Osteocyte (in vitro differentiated cells): ENCODE results near the gene RNF34. TPM values are rescaled to one million over a fixed set of nuclear protein-coding genes. Genes with fewer than 3 reads are reported as not detected.
"Not testable (repeated sequence)": the region's sequence is repeated elsewhere in the genome, so short reads cannot be mapped to it uniquely, and the experiment has no call there.

Experiments
- DNase-seq: peaks from one replicate; pipeline ENCODE4 v3.0.0; 2021; ENCODE audit warnings: mixed read lengths; ENCODE audit not compliant: unreplicated experiment; ENCODE audit errors: extremely low spot score
- H3K27ac Mint-ChIP-seq: one replicate; pipeline ENCODE4 v1.8.0; 2021; ENCODE audit warnings: mild to moderate bottlenecking, mixed read lengths; ENCODE audit not compliant: unreplicated experiment
- H3K27me3 Mint-ChIP-seq: one replicate; pipeline ENCODE4 v1.8.0; 2021; ENCODE audit warnings: mixed read lengths; ENCODE audit not compliant: unreplicated experiment
- H3K36me3 Mint-ChIP-seq: one replicate; pipeline ENCODE4 v1.8.0; 2021; ENCODE audit warnings: mixed read lengths; ENCODE audit not compliant: unreplicated experiment
- H3K4me1 Mint-ChIP-seq: one replicate; pipeline ENCODE4 v1.8.0; 2021; ENCODE audit warnings: mixed read lengths; ENCODE audit not compliant: unreplicated experiment
- H3K4me3 Mint-ChIP-seq: one replicate; pipeline ENCODE4 v1.8.0; 2021; ENCODE audit warnings: mild to moderate bottlenecking, moderate library complexity, mixed read lengths; ENCODE audit not compliant: unreplicated experiment
- H3K9me3 Mint-ChIP-seq: one replicate; pipeline ENCODE4 v1.8.0; 2021; ENCODE audit warnings: mixed read lengths; ENCODE audit not compliant: unreplicated experiment
- total RNA-seq: library from RNA; stranded (reverse); gene quantifications from 2 replicates; pipeline ENCODE4 v1.2.1, GENCODE V29; 2021
- TF ChIP-seq, protein P1 (sequence below): fragments of 200-600 bp; sonication (generic); IDR thresholded peaks from 2 replicates; pipeline ENCODE4 v1.5.0; 2021; ENCODE audit warnings: antibody characterized with exemption, mild to moderate bottlenecking, moderate library complexity

Gene RNF34
- total RNA-seq, 1 donor from 2014 or later, result 39.5 TPM

DNA sequence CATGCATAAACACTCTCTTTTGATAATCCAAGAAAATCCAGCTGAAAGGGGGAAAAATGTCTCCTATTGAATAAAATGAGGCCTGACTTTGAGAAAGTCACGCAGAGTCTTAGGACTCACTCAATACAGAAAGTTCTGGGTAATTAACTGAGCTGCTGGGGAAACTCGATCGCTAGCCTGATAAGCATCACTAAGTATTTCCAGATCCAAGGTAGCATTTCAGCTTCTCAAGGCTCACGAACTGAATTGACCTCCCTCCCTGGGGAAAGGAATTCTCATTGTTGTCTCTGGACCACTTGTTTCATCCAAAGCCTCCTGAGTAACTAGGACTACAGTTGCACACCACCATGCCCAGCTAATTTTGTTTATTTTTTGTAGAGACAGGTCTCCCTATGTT lies 33.9 kb upstream of the RNF34 start:
- H3K4me3 Mint-ChIP-seq, result no peak overlapping the region
- H3K36me3 Mint-ChIP-seq, result no peaks in the 10 kb centered on the region
- no peaks in the 10 kb centered on the region for H3K27me3 Mint-ChIP-seq
- peak overlapping the region; percentile 67 for H3K27ac Mint-ChIP-seq
- H3K4me1 Mint-ChIP-seq, result peaks cover 26% of the 10 kb centered on the region
- no peak for DNase-seq
- H3K9me3 Mint-ChIP-seq, result no peaks in the 10 kb centered on the region
- TF ChIP-seq, protein P1, sequence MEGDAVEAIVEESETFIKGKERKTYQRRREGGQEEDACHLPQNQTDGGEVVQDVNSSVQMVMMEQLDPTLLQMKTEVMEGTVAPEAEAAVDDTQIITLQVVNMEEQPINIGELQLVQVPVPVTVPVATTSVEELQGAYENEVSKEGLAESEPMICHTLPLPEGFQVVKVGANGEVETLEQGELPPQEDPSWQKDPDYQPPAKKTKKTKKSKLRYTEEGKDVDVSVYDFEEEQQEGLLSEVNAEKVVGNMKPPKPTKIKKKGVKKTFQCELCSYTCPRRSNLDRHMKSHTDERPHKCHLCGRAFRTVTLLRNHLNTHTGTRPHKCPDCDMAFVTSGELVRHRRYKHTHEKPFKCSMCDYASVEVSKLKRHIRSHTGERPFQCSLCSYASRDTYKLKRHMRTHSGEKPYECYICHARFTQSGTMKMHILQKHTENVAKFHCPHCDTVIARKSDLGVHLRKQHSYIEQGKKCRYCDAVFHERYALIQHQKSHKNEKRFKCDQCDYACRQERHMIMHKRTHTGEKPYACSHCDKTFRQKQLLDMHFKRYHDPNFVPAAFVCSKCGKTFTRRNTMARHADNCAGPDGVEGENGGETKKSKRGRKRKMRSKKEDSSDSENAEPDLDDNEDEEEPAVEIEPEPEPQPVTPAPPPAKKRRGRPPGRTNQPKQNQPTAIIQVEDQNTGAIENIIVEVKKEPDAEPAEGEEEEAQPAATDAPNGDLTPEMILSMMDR, result no peak

DNA sequence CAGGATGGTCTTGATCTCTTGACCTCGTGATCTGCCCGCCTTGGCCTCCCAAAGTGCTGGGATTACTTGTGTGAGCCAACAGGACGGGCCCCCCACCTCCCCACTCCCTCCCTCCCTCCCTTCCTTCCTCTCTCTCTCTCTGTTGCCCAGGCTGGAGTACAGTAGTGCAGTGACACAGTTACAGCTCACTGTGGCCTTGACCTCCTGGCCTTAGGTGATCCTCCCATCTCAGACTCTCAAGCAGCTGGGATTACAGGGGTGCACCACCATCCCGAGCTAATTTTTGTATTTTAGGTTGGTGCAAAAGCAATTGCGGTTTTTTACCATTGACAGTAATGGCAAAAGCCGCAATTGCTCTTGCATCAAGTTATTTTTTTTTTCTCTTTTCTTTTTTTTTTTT lies 28.5 kb upstream of the RNF34 start:
- H3K36me3 Mint-ChIP-seq, result no peaks in the 10 kb centered on the region
- DNase-seq, result no peak
- no peaks in the 10 kb centered on the region for H3K9me3 Mint-ChIP-seq
- TF ChIP-seq, protein P1, result no peak
- no peaks in the 10 kb centered on the region for H3K27me3 Mint-ChIP-seq
- no peaks in the 10 kb centered on the region for H3K4me1 Mint-ChIP-seq
- H3K4me3 Mint-ChIP-seq, result no peak overlapping the region
- H3K27ac Mint-ChIP-seq, result no peak overlapping the region

DNA sequence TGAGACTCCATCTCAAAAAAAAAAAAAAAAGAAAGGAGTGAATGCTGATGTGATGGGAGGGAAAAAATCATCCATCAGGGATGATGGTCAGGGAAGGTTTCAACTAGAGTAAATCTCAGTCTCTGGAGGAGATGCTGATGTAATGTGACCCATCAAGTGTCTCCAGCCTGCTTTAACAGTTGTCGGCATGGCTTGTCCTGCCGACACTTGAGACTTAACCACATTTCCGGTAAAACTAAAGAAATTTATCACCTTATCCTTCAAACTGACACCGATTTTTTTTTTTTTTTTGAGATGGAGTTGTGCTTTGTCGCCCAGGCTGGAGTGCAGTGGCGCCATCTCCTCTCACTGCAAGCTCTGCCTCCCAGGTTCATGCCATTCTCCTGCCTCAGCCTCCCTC lies 26.2 kb upstream of the RNF34 start:
- Mint-ChIP-seq H3K9me3 (no peaks in the 10 kb centered on the region), H3K27ac (no peak overlapping the region), H3K4me3 (no peak overlapping the region), H3K27me3 (peaks cover 10% of the 10 kb centered on the region), H3K4me1 (no peaks in the 10 kb centered on the region), H3K36me3 (no peaks in the 10 kb centered on the region)
- DNase-seq, result no peak
- TF ChIP-seq, protein P1, result no peak

DNA sequence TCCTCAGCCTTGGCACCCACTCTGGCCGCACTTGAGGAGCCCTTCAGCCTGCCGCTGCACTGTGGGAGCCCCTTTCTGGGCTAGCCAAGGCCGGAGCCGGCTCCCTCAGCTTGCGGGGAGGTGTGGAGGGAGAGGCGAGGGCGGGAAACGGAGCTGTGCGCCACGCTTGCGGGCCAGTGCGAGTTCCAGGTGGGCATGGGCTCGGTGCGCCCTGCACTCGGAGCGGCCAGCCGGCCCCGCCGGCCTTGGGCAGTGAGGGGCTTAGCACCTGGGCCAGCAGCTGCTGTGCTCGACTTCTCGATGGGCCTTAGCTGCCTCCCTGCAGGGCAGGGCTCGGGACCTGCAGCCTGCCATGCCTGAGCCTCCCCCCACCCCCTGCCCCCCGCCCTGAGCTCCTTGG lies 25.6 kb upstream of the RNF34 start:
- not testable (repeated sequence) for DNase-seq, H3K4me3 Mint-ChIP-seq, H3K36me3 Mint-ChIP-seq, H3K4me1 Mint-ChIP-seq, H3K27me3 Mint-ChIP-seq, H3K27ac Mint-ChIP-seq, H3K9me3 Mint-ChIP-seq

DNA sequence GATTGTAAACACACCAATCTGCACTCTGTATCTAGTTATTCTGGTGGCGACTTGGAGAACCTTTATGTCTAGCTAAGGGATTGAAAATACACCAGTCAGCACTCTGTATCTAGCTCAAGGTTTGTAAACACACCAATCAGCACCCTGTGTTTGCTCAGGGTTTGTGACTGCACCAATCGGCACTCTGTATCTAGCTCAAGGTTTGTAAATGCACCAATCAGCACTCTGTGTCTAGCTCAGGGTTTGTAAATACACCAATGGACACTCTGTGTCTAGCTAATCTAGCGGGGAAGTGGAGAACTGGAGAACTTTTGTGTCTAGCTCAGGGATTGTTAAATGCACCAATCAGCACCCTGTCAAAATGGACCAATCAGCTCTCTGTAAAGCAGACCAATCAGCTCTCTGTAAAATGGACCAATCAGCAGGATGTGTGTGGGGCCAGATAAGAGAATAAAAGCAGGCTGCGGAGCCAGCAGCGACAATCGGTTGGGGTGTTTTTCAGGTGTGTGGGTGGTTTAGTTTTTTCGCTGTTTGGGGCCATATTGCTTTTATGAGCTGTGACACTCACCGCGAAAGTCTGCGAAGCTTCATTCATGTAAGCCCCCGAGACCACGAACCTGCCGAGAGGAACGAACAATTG lies 24.9 kb upstream of the RNF34 start:
- not testable (repeated sequence) for DNase-seq, H3K27ac Mint-ChIP-seq, H3K4me3 Mint-ChIP-seq, H3K4me1 Mint-ChIP-seq, H3K27me3 Mint-ChIP-seq, H3K36me3 Mint-ChIP-seq, H3K9me3 Mint-ChIP-seq

DNA sequence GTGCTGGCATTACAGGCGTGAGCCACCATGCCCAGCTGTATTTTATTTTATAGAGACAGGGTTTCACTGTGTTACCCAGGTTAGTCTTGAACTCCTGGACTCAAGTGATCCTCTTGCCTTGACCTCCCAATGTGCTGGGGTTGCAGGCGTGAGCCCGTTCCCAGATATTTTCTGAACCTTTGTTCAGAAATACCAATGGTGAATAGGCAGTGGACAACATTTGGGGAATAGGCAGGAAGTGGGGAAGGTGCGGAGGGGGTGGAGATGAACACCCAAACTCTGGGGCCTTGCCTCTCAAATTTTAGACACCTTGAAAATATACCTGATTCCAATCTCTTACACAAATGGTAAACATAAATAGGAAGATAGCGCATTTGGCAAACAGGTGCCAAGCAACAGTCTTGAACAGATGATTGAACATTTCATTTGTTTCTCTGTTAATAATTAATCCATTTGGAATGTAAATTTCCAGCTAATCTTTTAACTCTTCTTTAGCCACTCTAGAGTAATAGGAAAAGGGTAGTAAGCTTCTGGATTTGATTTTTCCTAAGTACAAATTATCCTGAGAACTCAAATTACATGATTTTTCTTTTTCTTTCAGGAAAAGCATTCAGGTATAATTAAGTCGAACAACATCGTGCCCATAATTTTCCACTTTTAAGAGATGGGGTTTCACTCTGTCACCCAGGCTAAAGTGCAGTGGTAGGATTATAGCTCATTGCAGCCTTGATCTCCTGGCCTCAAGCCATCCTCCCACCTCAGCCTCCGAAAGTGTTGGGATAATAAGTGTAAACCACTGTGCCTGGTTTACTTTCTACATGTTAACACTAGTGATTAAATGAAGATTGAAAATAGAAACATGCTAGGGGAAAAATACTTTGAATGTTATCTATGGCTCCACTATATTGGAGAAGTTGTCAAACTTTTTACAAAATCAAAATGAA lies 22.9 kb upstream of the RNF34 start:
- Mint-ChIP-seq H3K4me1 (no peaks in the 10 kb centered on the region), H3K4me3 (no peak overlapping the region), H3K27me3 (peaks cover 10% of the 10 kb centered on the region), H3K36me3 (no peaks in the 10 kb centered on the region), H3K27ac (no peak overlapping the region), H3K9me3 (no peaks in the 10 kb centered on the region)
- no peak for DNase-seq
- TF ChIP-seq, protein P1, result no peak
